AG20443 (cell line): Measurements from ENCODE around the gene GRK4.
"Not testable (repeated sequence)": the region's sequence is repeated elsewhere in the genome, so short reads cannot be mapped to it uniquely, and the experiment has no call there.

ENCODE experiments used
- DNase-seq: peaks from one replicate; pipeline ENCODE4 v3.0.0; 2012; ENCODE audit warnings: low spot score, mixed read lengths

The GRK4 gene

DNA sequence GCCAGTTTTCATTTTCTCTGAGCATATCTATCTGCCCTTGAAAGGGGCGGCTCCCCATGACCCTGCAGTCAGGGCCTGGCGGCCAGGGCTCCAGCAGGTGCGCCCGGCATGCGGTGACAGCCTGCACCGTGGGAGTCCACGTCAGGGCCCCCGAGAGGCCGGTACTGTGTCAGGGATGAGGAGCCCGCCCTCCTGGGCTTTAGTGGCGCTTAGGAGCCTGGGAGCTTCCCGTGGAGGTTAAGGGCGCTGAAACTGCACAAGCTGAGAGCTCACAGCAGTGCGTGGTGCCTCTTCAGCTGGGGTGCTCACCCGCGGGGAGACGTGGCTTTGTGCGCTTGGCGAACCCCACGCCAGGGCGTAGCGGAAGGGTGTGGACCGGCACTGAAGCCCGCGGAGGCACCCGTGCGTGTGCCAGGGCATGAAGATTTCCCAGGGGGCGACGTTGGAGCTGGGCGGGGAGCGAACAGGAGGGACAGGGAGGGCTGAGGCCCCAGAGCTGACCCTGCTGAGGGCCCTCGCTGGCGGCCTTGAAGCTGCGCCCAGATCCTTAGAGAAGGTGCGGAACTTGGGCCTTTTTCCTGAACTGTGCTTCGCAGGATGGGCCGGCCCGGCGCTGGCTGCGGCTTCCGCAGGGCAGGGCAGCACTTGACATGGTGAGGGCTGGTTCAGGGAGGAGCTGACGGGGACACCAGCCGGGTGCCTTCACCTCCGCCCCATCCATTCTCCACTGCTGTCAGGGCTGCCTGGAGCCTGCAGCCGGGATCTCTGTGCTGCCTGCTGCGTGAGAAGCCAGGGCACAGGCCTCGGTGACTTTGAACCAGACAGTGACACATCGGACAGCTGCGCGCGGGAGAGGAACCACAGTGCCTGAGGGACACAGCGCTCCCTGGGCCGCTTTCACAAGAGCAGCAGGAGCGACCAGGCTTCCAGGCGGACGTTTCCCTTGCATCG is 78.1 kb downstream of the GRK4 start:
- DNase-seq = peak; percentile 84

- DNase-seq = no peak
Measured at GRCh38 chr4:3042226-3042625, 78.9 kb downstream of the GRK4 start.

- DNase-seq = no peak
Measured at GRCh38 chr4:3043282-3044020, 80.1 kb downstream of the GRK4 start.

GRCh38 chr4:3044870-3045819 is 81.8 kb downstream of the GRK4 start:
- DNase-seq = no peak

DNA sequence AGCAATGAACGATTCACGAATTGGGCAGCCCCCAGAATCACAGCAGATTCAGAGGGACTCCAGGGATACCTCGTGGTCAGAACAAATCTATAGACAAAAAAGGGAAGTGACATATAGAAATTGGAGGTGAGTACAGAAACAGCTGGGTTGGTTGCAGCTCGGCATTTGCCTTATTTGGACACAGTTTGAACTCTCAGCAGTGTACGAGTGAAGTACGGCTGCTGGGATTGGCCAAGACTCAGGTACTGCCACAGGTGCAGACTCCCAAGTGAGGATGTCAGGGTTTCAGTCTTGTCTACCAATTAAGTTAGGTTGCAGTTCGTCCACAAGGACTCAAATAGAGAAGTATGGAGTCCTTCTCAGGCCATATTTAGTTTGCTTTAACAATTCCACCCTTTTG is 82.8 kb downstream of the GRK4 start:
- no peak for DNase-seq

- DNase-seq = no peak
Measured at GRCh38 chr4:3046623-3047022, 83.3 kb downstream of the GRK4 start.

DNA sequence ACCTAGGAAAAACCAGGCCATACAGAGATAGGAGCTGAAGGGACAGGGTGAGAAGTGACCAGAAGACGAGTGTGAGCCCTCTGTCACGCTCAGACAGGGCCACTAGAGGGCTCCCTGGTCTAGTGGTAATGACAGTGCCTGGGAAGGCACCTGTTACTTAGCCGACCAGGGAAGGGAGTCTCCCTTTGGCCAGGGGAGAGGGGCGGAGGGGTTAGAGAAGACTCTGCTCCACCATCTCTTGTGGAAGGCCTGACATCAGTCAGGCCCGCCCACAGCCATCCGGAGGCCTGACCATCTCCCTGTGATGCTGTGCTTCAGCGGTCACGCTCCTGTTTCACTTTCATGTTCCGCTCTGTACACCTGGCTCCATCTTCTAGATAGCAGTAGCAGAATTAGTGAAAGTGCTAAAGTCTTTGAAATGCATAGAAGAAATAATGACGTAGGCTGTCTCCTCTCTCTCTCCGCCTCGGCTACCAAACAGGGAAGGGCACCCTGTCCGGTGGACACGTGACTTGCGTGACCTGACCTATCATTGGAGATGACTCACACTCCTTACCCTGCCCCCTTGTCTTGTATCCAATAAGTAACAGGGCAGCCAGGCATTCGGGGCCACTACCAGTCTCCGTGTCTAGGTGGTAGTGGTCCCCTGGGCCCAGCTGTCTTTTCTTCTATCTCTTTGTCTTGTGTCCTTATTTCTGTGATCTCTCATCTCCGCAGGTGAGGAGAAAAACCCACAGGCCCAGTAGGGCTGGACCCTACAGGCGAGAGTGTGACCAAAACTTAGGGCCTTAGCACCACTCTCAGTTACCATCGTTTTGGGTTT is 84.3 kb downstream of the GRK4 start:
- DNase-seq = peak; percentile 55

DNA sequence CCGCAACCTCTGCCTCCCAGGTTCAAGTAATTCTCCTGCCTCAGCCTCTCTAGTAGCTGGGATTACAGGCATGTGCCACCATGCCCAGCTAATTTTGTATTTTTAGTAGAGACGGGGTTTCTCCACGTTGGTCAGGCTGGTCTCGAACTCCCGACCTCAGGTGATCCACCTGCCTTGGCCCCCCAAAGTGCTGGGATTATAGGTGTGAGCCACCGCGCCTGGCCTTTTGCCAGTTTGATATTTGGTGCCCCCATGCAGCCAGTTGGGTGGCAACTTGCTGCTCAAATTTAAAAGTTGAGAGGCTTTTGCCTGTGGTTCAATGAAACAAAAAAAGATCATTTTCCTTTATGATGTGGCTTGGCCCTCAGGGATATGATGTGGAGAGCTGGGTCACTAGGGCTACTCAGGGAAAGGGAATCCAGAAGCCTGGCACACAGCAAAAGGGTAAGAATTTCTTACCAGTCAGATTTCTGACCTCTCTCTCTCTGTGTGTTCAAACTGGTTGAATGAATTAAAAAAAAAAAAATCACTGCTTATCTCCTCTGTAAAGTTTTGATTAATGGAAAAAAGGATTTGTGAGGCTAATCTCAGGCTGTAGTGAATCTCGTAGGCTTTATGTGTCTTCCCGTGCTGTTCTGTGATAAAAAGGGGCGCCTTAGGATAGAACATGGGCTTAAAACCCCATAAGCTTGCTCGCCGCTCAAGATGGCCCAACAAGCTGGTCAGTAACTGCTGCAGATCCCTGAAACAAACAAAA is 87.9 kb downstream of the GRK4 start:
- DNase-seq = not testable (repeated sequence)

DNA sequence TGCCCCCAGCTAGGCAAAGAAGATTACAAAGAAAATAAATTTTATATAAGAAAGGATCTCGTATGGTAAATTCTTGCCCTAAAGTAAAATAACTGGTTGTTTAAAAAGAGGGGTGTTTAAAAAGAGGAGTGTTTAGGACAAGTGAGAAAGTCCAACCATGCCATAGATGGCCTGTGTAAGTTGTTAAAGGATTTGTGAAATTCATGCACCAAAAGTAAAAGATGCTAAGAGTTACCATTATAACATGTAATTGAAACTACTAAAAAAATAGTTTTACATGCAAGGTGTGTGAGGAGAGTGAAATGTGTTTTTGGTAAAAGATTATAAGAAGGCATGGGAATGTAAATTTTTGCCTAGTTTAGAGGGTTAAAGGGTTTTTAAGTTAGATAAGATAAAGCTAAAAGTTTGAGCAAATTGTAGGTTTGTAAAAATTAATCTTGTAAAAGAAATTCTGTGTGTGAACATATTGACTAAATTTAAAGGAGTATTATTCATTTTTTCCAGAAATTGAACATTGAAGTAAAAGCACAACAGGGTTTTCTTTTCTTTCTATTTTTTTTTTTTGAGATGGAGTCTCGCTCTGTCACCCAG is 90.9 kb downstream of the GRK4 start:
- DNase-seq = no peak

GRCh38 chr4:3059943-3060342 is 96.6 kb downstream of the GRK4 start:
- no peak for DNase-seq

DNA sequence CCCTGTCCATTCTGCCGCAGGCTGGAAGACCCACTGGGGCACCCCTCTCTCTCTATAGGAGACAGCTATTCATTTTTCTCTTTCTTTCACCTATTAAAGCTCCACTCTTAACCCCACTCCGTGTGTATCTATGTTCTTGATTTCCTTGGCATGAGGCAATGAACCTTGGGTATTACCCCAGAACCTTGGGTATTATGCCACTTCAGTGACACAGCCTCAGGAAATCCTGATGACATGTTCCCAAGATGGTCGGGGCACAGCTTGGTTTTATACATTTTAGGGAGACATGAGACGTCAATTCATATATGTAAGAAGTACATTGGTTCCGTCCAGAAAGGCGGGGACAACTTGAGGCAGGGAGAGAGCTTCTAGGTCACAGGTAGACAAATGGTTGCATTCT is 97.6 kb downstream of the GRK4 start:
- no peak for DNase-seq

GRCh38 chr4:3062471-3062870 is 99.1 kb downstream of the GRK4 start:
- DNase-seq = peak; percentile 62

DNA sequence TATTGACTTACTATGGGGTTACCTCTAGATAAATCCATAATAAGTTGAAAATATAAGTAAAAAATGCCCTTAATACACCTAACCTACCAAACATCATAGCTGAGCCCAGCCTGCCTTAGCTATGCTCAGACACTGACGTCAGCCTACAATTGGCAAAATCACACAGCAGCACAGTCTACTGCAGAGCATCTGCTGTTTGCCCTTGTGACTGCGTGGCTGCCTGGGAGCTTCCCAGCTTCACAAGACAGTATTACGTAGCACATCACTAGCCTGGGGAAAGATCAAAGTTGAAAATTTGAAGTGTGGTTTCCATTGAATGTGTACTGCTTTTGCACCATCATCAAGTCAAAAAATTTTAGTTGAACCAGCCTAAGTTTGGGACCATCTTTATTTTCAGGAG is 102.2 kb downstream of the GRK4 start:
- no peak for DNase-seq

DNA sequence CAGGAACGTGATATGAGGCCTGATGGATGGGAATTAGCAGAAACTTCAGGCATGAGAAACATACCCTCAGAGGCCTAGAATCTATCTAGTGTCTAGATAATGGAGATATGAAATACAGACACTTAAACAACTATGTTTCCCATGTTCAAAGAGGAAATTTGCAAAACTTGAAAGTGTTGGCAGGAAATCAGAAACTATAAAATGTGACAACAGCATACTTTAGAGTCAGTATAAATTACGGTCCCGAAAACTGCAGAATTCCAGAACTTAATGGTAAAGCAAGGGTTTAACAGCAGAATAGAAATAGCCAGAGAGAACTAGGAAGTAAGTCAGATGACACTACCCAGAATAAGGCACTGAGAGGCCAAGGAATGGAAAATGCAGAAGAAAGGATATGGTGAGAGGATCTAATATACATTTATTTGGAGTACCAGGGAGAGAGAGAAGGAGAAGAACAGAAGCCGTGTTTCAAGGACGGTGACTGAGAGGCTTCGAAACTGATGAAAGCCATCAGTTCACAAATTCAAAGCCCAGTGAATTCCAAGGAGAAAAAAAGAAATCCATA is 103.5 kb downstream of the GRK4 start:
- no peak for DNase-seq

DNA sequence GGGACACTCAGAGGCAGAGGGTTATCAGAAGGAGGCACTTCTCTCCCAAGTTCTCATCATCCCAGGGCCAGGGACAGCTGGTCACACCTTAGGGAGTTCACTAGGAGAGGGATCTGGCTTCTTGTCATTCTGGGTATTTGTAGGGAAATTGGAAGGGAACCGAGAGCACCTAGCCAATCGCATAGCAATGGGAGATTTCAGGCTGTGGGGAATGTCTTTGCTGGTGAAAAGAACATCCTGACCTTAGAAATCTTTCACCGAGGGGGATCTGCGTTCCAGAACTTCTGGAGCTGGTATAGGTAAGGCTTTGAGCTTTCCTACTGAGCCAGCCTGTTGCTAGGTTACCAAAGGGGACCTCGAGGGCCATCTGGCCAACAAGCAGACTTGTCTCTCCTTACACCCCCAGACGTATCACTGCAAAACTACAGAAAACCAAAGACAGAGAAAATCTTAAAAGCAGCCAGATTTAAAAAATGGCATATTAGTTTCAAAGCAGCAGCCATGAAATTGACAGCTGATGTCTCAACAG is 104.2 kb downstream of the GRK4 start:
- no peak for DNase-seq

DNA sequence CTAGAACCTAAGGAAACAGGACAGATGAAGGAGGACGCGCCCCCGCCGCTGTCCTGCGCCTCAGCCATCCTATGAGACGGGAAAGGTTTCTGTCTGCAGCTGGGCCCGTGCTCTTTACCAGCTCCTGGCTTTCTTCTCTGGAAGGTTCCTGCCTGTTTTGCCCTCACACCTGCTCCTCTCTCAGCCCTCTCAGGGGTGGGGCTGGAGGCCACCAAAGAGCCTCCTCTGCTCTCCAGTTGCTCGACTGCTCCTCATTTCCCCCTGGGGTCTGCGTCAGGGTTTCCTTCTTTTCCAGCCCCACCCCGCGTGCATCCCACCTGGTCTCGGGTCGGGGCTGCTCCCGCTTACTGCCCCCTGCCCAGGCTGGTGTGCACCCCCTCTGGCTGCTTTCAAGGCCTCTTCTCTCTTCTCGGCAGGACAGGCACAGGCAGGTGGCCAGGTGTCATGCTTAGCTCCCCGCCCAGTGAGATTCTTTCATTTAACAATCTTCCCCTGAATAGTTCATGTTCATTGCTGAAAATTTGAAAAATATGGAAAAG is 106.4 kb downstream of the GRK4 start:
- DNase-seq = no peak

DNA sequence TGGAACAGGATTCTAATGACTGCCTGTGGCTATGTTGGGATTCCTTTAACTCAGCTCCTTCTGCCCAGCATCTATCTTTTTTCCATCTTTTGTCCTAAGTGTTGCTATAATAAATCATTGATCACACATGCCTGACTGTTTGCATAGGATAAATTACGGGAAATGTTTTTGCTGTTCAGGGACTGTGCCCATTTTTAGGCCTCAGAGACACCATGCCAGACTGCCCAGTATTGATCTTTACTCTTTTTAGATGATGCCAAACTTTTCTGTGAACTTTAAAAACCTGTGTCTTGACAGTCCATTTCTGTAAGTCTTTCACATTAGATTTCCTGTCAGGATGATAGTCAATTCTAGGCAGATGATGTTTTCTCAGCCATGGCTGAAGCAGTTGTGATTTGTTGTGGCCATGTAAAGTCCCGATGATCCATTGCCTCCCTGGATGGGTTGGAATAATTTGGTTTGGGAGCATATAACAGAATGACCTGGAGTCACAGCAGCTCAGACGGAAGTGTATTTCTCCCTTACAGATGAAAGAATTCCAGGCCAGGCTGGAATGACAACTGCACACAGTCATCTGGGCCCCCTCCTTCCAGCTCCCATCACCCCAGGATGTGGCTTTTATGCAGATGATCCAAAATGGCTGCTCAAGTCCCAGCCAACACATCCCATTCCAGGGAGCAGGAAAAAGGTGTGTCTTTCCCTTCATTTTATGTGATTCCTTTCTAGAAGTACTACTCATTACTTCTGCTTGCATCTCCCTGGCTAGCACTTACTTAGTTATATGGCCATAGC is 107.5 kb downstream of the GRK4 start:
- peak; percentile 30 for DNase-seq

DNA sequence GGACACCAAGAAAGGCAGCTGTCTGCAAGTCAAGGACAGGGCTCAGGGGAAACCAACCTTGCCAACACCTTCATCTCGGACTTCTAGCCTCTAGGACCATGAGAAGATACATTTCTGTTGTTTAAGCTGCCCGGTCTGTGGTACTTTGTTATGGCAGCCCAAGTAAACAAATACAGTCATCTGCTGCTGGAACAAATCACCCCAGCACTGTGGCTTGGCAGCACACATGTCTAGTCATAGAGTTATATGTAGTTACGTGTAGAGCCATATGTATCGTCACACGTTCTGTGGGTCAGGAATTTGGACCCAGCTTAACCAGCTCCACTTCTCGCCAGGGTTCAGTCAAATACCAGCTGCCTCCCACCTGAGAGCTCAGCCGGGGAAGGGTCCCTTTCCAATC is 108.4 kb downstream of the GRK4 start:
- DNase-seq = no peak
